HepG2 (cell line): ENCODE results near the gene PTH2. TPM values are rescaled to one million over a fixed set of nuclear protein-coding genes. Genes with fewer than 3 reads are reported as not detected.

Source experiments
- ATF4 ChIP-seq, 2 experiments: fragments of 450-650 bp in 1 of 2; sonication (generic) in 1 of 2; formaldehyde crosslinking; IDR thresholded peaks; 2 replicates each; pipeline versions ENCODE4 v1.5.0 to v1.8.0; 2020 to 2022; ENCODE audit warnings: mild to moderate bottlenecking in 1 of 2, missing genetic modification reagents in 1 of 2
- DMAP1 ChIP-seq: IDR thresholded peaks from 2 replicates; pipeline ENCODE4 v1.6.1; 2016
- ELF3 ChIP-seq: IDR thresholded peaks from 2 replicates; pipeline ENCODE4 v1.6.1; 2016; ENCODE audit warnings: missing genetic modification reagents, missing compliant biosample characterization
- HNF1B ChIP-seq: sonication (generic); formaldehyde crosslinking; IDR thresholded peaks from 2 replicates; pipeline ENCODE4 v1.5.1; 2020; ENCODE audit warnings: mild to moderate bottlenecking, moderate library complexity, missing genetic modification reagents
- RXRB ChIP-seq: IDR thresholded peaks from 2 replicates; pipeline ENCODE4 v1.6.1; 2016; ENCODE audit warnings: borderline replicate concordance, missing genetic modification reagents, missing compliant biosample characterization
- SAP130 ChIP-seq: IDR thresholded peaks from 2 replicates; pipeline ENCODE4 v1.6.1; 2016; ENCODE audit warnings: low read depth
- SP4 ChIP-seq: sonication (generic); formaldehyde crosslinking; IDR thresholded peaks from 2 replicates; pipeline ENCODE4 v1.8.1; 2023; ENCODE audit warnings: mild to moderate bottlenecking, missing genetic modification reagents
- TAF1 ChIP-seq: sonication (generic); formaldehyde crosslinking; IDR thresholded peaks from 2 replicates; pipeline ENCODE4 v1.4.0; 2020; ENCODE audit warnings: missing genetic modification reagents
- THAP11 ChIP-seq: IDR thresholded peaks from 2 replicates; pipeline ENCODE4 v1.6.1; 2016; ENCODE audit warnings: missing biosample characterization, missing genetic modification reagents
- UBTF ChIP-seq: sonication (generic); formaldehyde crosslinking; IDR thresholded peaks from 2 replicates; pipeline ENCODE4 v1.4.0; 2020; ENCODE audit warnings: mild to moderate bottlenecking, missing genetic modification reagents
- ZNF333 ChIP-seq: sonication (generic); formaldehyde crosslinking; IDR thresholded peaks from 2 replicates; pipeline ENCODE4 v1.4.0; 2020; ENCODE audit warnings: mild to moderate bottlenecking, missing genetic modification reagents, borderline replicate concordance
- ZNF749 ChIP-seq: sonication (generic); formaldehyde crosslinking; IDR thresholded peaks from 2 replicates; pipeline ENCODE4 v1.8.0; 2022; ENCODE audit warnings: mild to moderate bottlenecking, missing genetic modification reagents, moderate library complexity, borderline replicate concordance
- ZNF766 ChIP-seq: sonication (generic); formaldehyde crosslinking; IDR thresholded peaks from 2 replicates; pipeline ENCODE4 v1.5.0; 2020; ENCODE audit warnings: missing genetic modification reagents, borderline replicate concordance
- ZNF776 ChIP-seq: sonication (generic); formaldehyde crosslinking; IDR thresholded peaks from 2 replicates; pipeline ENCODE4 v1.4.0; 2020; ENCODE audit warnings: mild to moderate bottlenecking, missing genetic modification reagents
- ZNF788 ChIP-seq: sonication (generic); formaldehyde crosslinking; IDR thresholded peaks from 2 replicates; pipeline ENCODE4 v1.5.0; 2020; ENCODE audit warnings: mild to moderate bottlenecking, missing genetic modification reagents, borderline replicate concordance
- polyA plus RNA-seq, 8 experiments: library from polyadenylated mRNA; depleted of rRNA in 3 of 8; stranded (reverse) in 7 of 8; unstranded in 1 of 8; fragments of >200 nt; fragmentation: Illumina TruSeq in 4 of 8; extraction: Trizol in 4 of 8; gene quantifications; 2 replicates each; pipeline versions ENCODE4 v1.2.1 to v1.2.3, GENCODE V29; 2011 to 2016; ENCODE audit warnings: low read depth in 4 of 8, missing spikeins in 1 of 8, mixed read lengths in 1 of 8; ENCODE audit not compliant: insufficient read depth in 1 of 8
- total RNA-seq, 5 experiments: library from RNA; depleted of rRNA; stranded (reverse); fragments of >200 nt; fragmentation: Illumina TruSeq; extraction: Trizol; gene quantifications; 2 replicates each; pipeline ENCODE4 v1.2.3, GENCODE V29; 2016; ENCODE audit warnings: low read depth in 1 of 5
- TF ChIP-seq, protein P1 (sequence below): sonication (generic); formaldehyde crosslinking; IDR thresholded peaks from 2 replicates; pipeline ENCODE4 v1.5.1; 2020; ENCODE audit warnings: mild to moderate bottlenecking, missing genetic modification reagents, moderate library complexity
- TF ChIP-seq, protein P2 (sequence below): sonication (generic); formaldehyde crosslinking; IDR thresholded peaks from 2 replicates; pipeline ENCODE4 v1.4.0; 2020; ENCODE audit warnings: missing genetic modification reagents
- TF ChIP-seq, protein P3 (sequence below): IDR thresholded peaks from 2 replicates; pipeline ENCODE4 v1.6.1; 2016; ENCODE audit warnings: mild to moderate bottlenecking, missing biosample characterization, missing genetic modification reagents

Gene PTH2
- total and polyA plus RNA-seq, 2 of the 13 experiments (the other 11 are each of a cell fraction or from before 2014, with no cell fraction given): not detected

DNA sequence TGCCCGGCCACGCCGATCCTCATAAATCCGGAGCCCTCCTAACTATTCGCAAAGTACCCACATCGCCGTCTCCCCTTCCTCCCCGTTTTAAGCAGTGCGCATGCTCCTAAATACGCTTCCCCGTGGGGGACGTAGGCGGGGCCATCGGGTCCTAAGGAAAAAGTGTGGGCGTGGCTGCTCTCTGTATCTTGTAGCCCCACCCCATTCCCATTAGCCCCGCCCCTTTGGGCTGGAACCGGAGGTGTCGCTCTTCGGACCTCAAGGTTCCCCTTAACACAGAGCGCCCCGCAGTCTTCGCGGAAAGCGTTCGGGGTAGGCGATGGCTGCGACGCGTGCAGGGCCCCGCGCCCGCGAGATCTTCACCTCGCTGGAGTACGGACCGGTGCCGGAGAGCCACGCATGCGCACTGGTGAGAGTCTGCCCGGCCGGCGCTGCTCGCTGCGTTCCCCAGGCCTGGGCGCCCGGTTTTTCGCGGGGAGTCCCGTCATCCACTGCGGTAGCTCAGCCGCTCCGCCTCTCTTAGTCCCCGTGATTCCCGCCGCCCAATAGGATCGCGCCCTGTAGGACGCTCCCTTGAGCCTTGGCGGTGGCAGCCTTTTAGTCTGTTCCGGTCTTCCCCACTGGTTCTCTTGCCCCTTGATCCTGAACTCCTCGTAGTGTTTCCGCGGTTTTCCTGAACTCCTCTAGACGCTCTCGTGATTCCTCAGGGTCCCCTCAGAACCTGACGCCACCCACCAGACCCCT, 29.9 kb upstream of the PTH2 start, which contains the start of gene ALDH16A1 (continued):
- TF ChIP-seq, protein P1, sequence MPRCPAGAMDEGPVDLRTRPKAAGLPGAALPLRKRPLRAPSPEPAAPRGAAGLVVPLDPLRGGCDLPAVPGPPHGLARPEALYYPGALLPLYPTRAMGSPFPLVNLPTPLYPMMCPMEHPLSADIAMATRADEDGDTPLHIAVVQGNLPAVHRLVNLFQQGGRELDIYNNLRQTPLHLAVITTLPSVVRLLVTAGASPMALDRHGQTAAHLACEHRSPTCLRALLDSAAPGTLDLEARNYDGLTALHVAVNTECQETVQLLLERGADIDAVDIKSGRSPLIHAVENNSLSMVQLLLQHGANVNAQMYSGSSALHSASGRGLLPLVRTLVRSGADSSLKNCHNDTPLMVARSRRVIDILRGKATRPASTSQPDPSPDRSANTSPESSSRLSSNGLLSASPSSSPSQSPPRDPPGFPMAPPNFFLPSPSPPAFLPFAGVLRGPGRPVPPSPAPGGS: peak; percentile 40; the same call in 1 of the 2 replicates
- TF ChIP-seq DMAP1 (CRISPR knock-in tag) (peak; percentile 58), ZNF766 (CRISPR knock-in tag) (peak; percentile 66; the same call in 1 of the 2 replicates), THAP11 (CRISPR knock-in tag) (peak; percentile 88), ATF4 (CRISPR knock-in tag; IDR thresholded peaks at IDR 0.05) (peak in 1 of 2 experiments; percentile 43; a peak in 1 of 4 replicates), ZNF776 (CRISPR knock-in tag) (peak; percentile 66; the same call in 1 of the 2 replicates), HNF1B (peak; percentile 88), ZNF788 (CRISPR knock-in tag) (peak; percentile 61; the same call in 1 of the 2 replicates), UBTF (peak; percentile 42; the same call in 1 of the 2 replicates), TAF1 (CRISPR knock-in tag) (peak; percentile 66), ZNF333 (CRISPR knock-in tag) (peak; percentile 90), SP4 (CRISPR knock-in tag) (peak; percentile 95), RXRB (CRISPR knock-in tag) (peak; percentile 3; the same call in 1 of the 2 replicates), SAP130 (CRISPR knock-in tag) (peak; percentile 82), ELF3 (CRISPR knock-in tag) (peak; percentile 17), ZNF749 (no peak)
- TF ChIP-seq, protein P2, sequence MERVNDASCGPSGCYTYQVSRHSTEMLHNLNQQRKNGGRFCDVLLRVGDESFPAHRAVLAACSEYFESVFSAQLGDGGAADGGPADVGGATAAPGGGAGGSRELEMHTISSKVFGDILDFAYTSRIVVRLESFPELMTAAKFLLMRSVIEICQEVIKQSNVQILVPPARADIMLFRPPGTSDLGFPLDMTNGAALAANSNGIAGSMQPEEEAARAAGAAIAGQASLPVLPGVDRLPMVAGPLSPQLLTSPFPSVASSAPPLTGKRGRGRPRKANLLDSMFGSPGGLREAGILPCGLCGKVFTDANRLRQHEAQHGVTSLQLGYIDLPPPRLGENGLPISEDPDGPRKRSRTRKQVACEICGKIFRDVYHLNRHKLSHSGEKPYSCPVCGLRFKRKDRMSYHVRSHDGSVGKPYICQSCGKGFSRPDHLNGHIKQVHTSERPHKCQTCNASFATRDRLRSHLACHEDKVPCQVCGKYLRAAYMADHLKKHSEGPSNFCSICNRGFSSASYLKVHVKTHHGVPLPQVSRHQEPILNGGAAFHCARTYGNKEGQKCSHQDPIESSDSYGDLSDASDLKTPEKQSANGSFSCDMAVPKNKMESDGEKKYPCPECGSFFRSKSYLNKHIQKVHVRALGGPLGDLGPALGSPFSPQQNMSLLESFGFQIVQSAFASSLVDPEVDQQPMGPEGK: no peak
- TF ChIP-seq, protein P3, sequence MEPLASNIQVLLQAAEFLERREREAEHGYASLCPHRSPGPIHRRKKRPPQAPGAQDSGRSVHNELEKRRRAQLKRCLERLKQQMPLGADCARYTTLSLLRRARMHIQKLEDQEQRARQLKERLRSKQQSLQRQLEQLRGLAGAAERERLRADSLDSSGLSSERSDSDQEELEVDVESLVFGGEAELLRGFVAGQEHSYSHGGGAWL: 0 out of 2 replicates have a peak, but pooled peaks have one; percentile 12
